Measurements from ENCODE around the gene JUP.

Gene JUP

DNA sequence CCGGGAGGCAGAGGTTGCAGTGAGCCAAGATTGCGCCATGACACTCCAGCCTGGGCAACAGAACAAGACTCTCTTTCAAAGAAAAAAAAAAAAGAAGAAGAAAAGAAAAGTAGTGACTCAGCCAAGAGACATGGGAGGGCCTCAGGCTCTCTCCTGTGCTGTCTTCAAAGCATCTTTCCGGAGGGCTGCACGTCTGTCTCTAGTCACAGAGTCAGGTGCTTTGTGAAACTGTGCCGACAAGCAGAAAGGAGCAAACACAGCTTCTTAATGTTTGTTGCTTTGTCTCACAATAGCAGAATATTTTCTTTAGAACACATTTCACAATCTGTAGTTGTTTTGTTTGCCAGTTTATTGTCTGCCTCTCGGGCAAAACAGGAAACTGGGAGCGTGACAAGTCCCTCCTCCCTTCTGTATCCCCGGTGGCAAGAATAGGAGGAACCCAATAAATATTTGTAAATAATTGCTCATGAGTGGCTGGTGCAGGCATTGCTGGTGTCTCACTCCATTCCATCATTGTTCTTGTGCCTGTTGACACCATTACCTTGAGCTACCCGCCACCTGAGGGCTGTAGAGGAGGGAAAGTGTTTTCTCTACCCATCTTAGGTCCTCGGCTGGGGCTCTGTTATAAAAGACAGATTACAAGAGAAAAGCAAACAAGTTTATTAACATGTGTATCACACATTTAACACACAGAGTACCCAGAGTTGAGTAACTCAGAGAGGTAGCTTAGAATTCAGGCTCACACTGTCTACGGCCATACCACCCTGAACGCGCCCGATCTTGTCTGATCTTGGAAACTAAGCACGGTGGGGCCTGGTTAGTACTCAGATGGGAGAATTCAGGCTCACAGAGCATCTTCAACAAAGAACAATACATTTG, 68.9 kb downstream of the JUP start:
- no peak for DNase-seq

DNA sequence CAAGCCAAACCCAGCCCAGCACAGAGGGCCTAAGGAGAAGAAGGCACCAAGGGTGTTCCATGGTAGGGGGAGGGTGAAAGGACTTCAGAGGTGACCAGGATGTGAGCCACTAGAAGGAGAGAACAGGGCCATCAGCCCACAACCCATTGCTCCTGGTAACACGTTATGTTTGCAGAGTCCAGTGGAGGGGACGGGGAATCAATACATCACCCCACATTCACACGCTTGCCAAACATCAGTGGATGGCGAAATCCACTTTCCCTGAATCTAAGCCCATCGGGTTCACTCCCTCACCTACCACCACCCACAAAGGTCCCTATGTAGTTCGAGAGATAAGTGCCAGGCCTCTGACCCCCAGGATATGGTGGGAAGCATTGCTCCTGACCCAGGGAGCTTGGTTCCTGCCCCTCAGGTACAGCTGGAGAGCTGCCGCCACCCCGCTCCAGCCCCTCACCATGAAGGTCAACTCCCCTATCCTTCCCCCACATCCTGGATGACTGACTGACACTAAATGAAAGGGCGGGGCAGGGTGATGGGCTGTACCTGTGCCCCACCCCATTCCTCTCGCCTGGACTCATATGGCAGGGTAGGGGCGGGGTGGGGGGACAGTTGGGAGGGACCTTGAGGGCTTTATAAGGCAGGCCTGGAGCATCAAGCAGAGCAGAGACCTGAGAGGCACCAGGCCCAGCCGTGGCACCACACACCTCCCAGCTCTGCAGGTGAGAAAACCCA, 74.7 kb downstream of the JUP start, which contains the start of gene GAST:
GAST (plus strand) TSS at position 663 of the 732 bp plus-strand sequence. CDS start 3,106 bp downstream, outside the sequence.
- DNase-seq = no peak

DNA sequence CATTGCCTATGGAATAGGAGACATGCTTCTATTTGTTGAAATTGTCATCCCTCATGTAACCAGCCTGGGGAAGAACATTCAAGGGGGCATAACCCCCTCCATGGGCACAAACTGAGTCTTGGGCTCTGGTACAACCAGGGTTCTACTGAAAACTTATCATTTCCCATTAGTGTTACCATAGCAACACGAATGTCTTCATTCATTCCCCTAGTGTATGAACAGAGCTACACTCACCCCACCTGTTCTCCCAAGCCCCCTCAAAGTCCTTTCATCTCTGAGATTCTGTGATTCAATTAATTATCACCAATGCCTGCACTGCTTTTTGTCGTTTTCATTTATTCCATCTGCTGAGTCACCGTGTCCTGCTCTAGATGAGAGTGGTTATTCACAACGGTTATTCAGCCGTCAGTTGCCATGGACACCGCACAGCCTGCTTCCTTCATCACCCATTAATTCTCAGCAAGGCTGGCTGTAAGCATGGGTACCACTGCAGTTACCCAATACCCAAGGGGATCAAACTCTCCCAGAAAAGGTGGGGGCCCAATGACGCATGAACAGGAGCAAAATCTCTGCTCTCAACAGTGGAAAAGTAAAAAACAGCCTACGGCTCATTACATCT, 75.9 kb downstream of the JUP start:
- DNase-seq = no peak

DNA sequence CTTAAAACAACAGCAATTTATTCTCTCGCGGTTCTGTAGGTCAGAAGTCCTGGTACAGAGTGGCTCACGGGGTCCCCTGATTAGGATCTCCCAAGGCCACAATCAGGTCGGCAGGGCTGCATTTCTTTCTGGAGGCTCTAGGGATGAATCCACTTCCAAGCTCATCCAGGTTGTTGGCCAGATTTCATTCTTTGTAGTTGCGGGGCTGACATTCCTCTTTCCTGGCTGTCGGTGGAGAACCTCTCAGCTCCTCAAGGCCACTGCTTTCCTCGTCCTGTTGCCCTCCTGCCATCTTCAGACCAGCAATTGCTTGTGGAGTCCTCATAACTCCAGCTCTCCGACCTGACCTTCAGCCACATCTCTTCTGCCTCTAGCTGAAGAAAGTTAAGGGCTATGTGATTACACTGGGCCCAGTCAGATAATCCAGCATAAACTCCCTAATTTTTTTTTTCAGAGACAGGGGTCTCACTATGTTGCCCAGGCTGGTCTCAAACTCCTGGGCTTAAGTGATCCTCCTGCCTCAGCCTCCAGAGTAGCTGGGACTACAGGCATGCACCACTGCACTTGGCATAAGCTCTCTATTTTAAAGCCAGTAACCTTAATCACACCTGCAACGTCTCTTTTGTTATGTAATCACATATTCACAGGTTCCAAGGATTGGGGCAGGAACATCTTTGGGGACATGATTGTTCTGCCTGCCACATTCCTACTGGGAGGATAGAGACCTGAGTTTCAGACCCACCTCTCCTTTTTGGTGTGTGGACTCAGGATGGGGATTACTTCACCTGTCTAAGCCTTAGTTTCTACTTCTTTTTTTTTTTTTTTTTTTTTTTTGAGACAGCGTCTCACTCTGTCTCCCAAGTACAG, 78.5 kb downstream of the JUP start:
- no peak for DNase-seq

DNA sequence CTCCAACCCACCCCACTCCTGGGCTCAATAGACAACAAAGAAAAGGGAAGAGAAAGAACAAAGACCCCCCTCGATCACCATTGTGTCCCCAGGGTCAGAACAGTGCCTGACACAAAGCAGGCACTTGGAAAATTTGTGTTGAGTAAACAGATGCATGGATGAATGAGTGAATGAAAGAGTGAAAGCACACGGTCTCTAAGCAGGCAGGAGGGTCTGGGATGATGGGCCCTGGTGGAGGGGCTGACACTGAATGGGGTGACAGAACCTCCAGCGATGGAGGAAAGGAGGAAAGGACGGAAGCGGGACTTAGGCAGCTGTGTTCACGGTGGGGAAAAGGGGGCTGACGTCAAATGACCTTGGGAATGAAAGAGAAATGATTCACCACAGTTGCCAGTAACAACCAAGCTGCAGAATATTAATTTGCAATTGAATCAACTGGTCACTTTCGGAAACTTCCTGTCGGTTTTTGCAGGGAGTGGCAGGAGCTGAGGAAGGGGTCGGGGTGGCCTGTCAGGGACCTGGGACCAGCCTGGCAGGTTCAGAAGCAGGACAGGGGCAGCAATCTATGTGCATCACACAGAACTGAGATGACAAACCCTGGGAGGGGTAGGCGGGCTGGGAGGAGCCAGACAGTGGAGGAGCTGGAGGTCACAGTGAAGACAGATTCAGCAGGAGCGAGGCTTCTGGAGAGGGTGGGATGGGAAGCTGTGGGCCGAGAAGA, 81.1 kb downstream of the JUP start:
- no peak for DNase-seq
